Type B pancreatic cell (in vitro differentiated cells): ENCODE measurements around the gene PRMT1. TPM values are rescaled to one million over a fixed set of nuclear protein-coding genes. Genes with fewer than 3 reads are reported as not detected.

Source experiments
- DNase-seq: peaks from one replicate; pipeline ENCODE4 v3.0.0; 2021; ENCODE audit warnings: mixed read lengths; ENCODE audit not compliant: unreplicated experiment; ENCODE audit errors: extremely low spot score
- H3K27ac Mint-ChIP-seq: 2 replicates; pipeline ENCODE4 v1.8.0; 2021; ENCODE audit warnings: mild to moderate bottlenecking, mixed read lengths
- H3K27me3 Mint-ChIP-seq: 2 replicates; pipeline ENCODE4 v1.8.0; 2021; ENCODE audit warnings: mixed read lengths
- H3K36me3 Mint-ChIP-seq: 2 replicates; pipeline ENCODE4 v1.8.0; 2021; ENCODE audit warnings: mixed read lengths
- H3K4me1 Mint-ChIP-seq: one replicate; pipeline ENCODE4 v1.8.0; 2021; ENCODE audit warnings: mixed read lengths; ENCODE audit not compliant: unreplicated experiment
- H3K4me3 Mint-ChIP-seq: 2 replicates; pipeline ENCODE4 v1.8.0; 2021; ENCODE audit warnings: mild to moderate bottlenecking, mixed read lengths
- H3K9me3 Mint-ChIP-seq: 2 replicates; pipeline ENCODE4 v1.8.0; 2021; ENCODE audit warnings: mixed read lengths
- total RNA-seq: library from RNA; stranded (reverse); gene quantifications from 2 replicates; pipeline ENCODE4 v1.2.1, GENCODE V29; 2021; ENCODE audit warnings: low replicate concordance
- TF ChIP-seq, protein P1 (sequence below): fragments of 200-600 bp; sonication (generic); conservative IDR thresholded peaks from 2 replicates; pipeline ENCODE4 v1.5.0; 2021; ENCODE audit warnings: antibody characterized with exemption, mild to moderate bottlenecking

The PRMT1 gene
- total RNA-seq, 1 donor from 2014 or later, result 195 TPM

DNA sequence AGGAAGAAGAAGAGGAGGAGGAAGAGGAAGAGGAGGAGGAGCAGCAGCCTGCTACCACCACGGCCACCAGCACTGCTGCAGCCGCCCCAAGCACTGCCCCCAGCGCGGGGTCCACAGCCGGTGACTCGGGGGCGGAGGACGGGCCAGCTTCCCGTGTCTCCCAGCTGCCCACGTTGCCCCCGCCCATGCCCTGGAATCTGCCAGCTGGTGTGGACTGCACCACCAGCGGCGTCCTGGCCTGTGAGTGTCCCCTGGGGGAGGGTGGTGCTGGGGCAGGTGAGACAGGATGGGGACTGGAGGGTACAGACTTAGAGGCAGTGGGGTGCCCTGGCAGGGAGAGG, 23.6 kb upstream of the PRMT1 start:
- TF ChIP-seq, protein P1, sequence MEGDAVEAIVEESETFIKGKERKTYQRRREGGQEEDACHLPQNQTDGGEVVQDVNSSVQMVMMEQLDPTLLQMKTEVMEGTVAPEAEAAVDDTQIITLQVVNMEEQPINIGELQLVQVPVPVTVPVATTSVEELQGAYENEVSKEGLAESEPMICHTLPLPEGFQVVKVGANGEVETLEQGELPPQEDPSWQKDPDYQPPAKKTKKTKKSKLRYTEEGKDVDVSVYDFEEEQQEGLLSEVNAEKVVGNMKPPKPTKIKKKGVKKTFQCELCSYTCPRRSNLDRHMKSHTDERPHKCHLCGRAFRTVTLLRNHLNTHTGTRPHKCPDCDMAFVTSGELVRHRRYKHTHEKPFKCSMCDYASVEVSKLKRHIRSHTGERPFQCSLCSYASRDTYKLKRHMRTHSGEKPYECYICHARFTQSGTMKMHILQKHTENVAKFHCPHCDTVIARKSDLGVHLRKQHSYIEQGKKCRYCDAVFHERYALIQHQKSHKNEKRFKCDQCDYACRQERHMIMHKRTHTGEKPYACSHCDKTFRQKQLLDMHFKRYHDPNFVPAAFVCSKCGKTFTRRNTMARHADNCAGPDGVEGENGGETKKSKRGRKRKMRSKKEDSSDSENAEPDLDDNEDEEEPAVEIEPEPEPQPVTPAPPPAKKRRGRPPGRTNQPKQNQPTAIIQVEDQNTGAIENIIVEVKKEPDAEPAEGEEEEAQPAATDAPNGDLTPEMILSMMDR, result no peak
- Mint-ChIP-seq H3K36me3 (peaks cover 8% of the 10 kb centered on the region), H3K27ac (no peak overlapping the region)

GRCh38 chr19:49654581-49654980, 22.5 kb upstream of the PRMT1 start:
- H3K4me1 Mint-ChIP-seq, result no peaks in the 10 kb centered on the region
- peaks cover 8% of the 10 kb centered on the region for H3K36me3 Mint-ChIP-seq
- TF ChIP-seq, protein P1, result no peak
- DNase-seq, result no peak
- no peaks in the 10 kb centered on the region for H3K27me3 Mint-ChIP-seq
- H3K4me3 Mint-ChIP-seq, result no peak overlapping the region
- no peak overlapping the region for H3K27ac Mint-ChIP-seq
- no peaks in the 10 kb centered on the region for H3K9me3 Mint-ChIP-seq

More for the DNA sequence above, 23.6 kb upstream of the PRMT1 start:
- Mint-ChIP-seq H3K4me1 (no peaks in the 10 kb centered on the region), H3K9me3 (no peaks in the 10 kb centered on the region), H3K27me3 (no peaks in the 10 kb centered on the region), H3K4me3 (no peak overlapping the region)
- DNase-seq, result no peak

GRCh38 chr19:49655570-49656455, 21.3 kb upstream of the PRMT1 start:
- Mint-ChIP-seq H3K9me3 (no peaks in the 10 kb centered on the region), H3K27ac (no peak overlapping the region), H3K4me3 (no peak overlapping the region), H3K4me1 (no peaks in the 10 kb centered on the region), H3K36me3 (peaks cover 14% of the 10 kb centered on the region), H3K27me3 (no peaks in the 10 kb centered on the region)
- no peak for DNase-seq
- TF ChIP-seq, protein P1, result no peak

DNA sequence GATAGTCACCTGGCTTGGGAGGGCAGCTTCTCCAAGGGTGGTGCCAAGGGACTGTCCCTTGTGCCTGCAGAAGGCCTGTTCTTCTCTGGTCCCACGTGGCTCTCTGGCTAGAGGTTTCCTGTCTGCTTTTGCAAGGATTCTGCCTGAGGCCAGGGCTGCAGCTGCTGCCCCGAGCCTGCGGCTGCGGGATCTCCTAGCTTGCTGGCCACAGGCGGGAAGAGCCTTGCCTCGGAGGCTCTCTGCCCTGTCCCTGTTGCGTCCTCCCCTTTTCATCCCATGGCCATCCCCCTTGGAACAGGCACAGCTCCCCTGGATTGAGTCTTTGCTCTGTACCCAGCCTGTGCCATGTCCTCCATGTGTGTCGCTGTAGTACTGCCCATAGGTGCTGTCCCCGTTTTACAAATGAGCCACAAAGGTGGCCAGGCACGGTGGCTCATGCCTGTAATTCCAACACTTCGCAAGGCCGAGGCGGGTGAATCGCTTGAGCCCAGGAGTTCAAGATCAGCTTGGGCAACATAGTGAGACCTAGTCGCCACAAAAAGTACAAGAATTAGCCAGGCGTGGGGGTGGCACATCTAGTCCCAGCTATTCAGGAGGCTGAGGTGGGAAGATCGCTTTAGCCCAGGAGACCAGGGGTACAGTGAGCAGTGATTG, 20.5 kb upstream of the PRMT1 start:
- DNase-seq, result no peak
- no peaks in the 10 kb centered on the region for H3K4me1 Mint-ChIP-seq
- H3K4me3 Mint-ChIP-seq, result no peak overlapping the region
- peaks cover 14% of the 10 kb centered on the region for H3K36me3 Mint-ChIP-seq
- H3K9me3 Mint-ChIP-seq, result no peaks in the 10 kb centered on the region
- no peaks in the 10 kb centered on the region for H3K27me3 Mint-ChIP-seq
- TF ChIP-seq, protein P1, result no peak
- H3K27ac Mint-ChIP-seq, result no peak overlapping the region

GRCh38 chr19:49657493-49658138, 19.5 kb upstream of the PRMT1 start:
- Mint-ChIP-seq H3K36me3 (peaks cover 14% of the 10 kb centered on the region), H3K9me3 (no peaks in the 10 kb centered on the region), H3K27ac (no peak overlapping the region), H3K4me1 (no peaks in the 10 kb centered on the region), H3K27me3 (no peaks in the 10 kb centered on the region), H3K4me3 (no peak overlapping the region)
- TF ChIP-seq, protein P1, result no peak
- no peak for DNase-seq
